B cell (primary cell): Measurements from ENCODE around the gene ADAP1. TPM values are rescaled to one million over a fixed set of nuclear protein-coding genes. Genes with fewer than 3 reads are reported as not detected.

Experiments used
- ATAC-seq: fragments of 200-7000 bp; cut with Tn5 transposase; one replicate; pipeline ENCODE4 v1.10.0; 2021; ENCODE audit warnings: low read depth, mild to moderate bottlenecking, moderate number of reproducible peaks, moderate library complexity
- CTCF ChIA-PET: fragments of 350-600 bp; sonication (Branson Sonifier 250); formaldehyde crosslinking; loops from one replicate; lab custom pipeline; 2021; ENCODE audit warnings: antibody characterized with exemption, inconsistent platforms; lab: Charles Lee
- POLR2A ChIA-PET: fragments of 350-600 bp; sonication (Branson Sonifier 250); formaldehyde crosslinking; loops from one replicate; lab custom pipeline; 2021; ENCODE audit warnings: antibody characterized with exemption; lab: Charles Lee
- DNase-seq: peaks from one replicate; pipeline ENCODE4 v3.0.0; 2013
- H2AFZ ChIP-seq: 2 replicates; pipeline ENCODE4 v1.6.1; 2012; ENCODE audit warnings: mild to moderate bottlenecking, low read depth, low read length; ENCODE audit not compliant: insufficient read depth, poor library complexity, severe bottlenecking
- H3K27ac ChIP-seq, 2 donors: 1 replicate in 1 of 2; 2 replicates in 1 of 2; pipeline ENCODE4 v1.5.1; 2012 to 2013; ENCODE audit warnings: low read length in 2 of 2, mild to moderate bottlenecking in 2 of 2, moderate library complexity in 1 of 2
- H3K27me3 ChIP-seq, 4 experiments: fragments of 200-600 bp in 1 of 4; sonication (generic) in 1 of 4; replicated peaks in 1 of 4; 1 replicate in 2 of 4; 2 replicates in 2 of 4; pipeline versions ENCODE4 v1.6.1 to v1.7.0; 2013 to 2016; ENCODE audit warnings: low read length in 3 of 4, mild to moderate bottlenecking in 2 of 4, mixed read lengths in 1 of 4, moderate library complexity in 1 of 4; ENCODE audit not compliant: insufficient read depth in 4 of 4, control insufficient read depth in 3 of 4; ENCODE audit errors: control extremely low read depth in 1 of 4
- H3K36me3 ChIP-seq, 2 experiments: replicated peaks in 1 of 2; 1 replicate in 1 of 2; 2 replicates in 1 of 2; pipeline versions ENCODE4 v1.6.1 to v1.7.1; 2013; ENCODE audit warnings: low read length in 1 of 2; ENCODE audit not compliant: insufficient read depth in 2 of 2, control insufficient read depth in 1 of 2; ENCODE audit errors: control extremely low read depth in 1 of 2, extremely low read depth in 1 of 2
- H3K4me1 ChIP-seq, 2 donors: fragments of 200-600 bp in 1 of 2; sonication (generic) in 1 of 2; 1 replicate in 1 of 2; 2 replicates in 1 of 2; pipeline versions ENCODE4 v1.5.1 to v1.6.1; 2013 to 2017; ENCODE audit warnings: low read length in 2 of 2; ENCODE audit not compliant: control insufficient read depth in 2 of 2, insufficient read depth in 2 of 2
- H3K4me2 ChIP-seq: replicated peaks from 2 replicates; pipeline ENCODE3; 2012; ENCODE audit warnings: mild to moderate bottlenecking, low read depth, low read length; ENCODE audit not compliant: poor library complexity, severe bottlenecking
- H3K4me3 ChIP-seq, 5 experiments: fragments of 200-600 bp in 1 of 5; sonication (generic) in 1 of 5; 1 replicate in 3 of 5; 2 replicates in 2 of 5; pipeline versions ENCODE4 v1.5.1 to v1.7.0; 2011 to 2016; ENCODE audit warnings: low read length in 4 of 5, mild to moderate bottlenecking in 4 of 5, low read depth in 2 of 5, control low read depth in 1 of 5, moderate library complexity in 1 of 5; ENCODE audit not compliant: insufficient read depth in 1 of 5; ENCODE audit errors: control extremely low read depth in 1 of 5, extremely low read depth in 1 of 5
- H3K79me2 ChIP-seq: fragments of 200-600 bp; sonication (generic); one replicate; pipeline ENCODE4 v1.6.0; 2016; ENCODE audit warnings: low read length; ENCODE audit not compliant: control insufficient read depth, insufficient read depth
- H3K9ac ChIP-seq: fragments of 200-600 bp; sonication (generic); 2 replicates; pipeline ENCODE4 v1.6.1; 2017; ENCODE audit warnings: mild to moderate bottlenecking, low read length, moderate library complexity
- H3K9me3 ChIP-seq, 3 donors: one replicate each; pipeline versions ENCODE4 v1.6.1 to v1.7.1; 2013; ENCODE audit warnings: low read length in 2 of 3; ENCODE audit not compliant: control insufficient read depth in 2 of 3, insufficient read depth in 1 of 3; ENCODE audit errors: control extremely low read depth in 1 of 3
- H4K20me1 ChIP-seq: 2 replicates; pipeline ENCODE4 v1.6.0; 2012; ENCODE audit warnings: mild to moderate bottlenecking, low read length; ENCODE audit not compliant: insufficient read depth, control insufficient read depth, poor library complexity, severe bottlenecking
- H3K27ac Mint-ChIP-seq: one replicate; pipeline ENCODE4 v1.8.0; 2021; ENCODE audit warnings: mixed read lengths
- H3K27me3 Mint-ChIP-seq: one replicate; pipeline ENCODE4 v1.8.0; 2021; ENCODE audit warnings: mixed read lengths
- H3K4me1 Mint-ChIP-seq: one replicate; pipeline ENCODE4 v1.8.0; 2021; ENCODE audit warnings: mixed read lengths
- H3K4me3 Mint-ChIP-seq: one replicate; pipeline ENCODE4 v1.8.0; 2021; ENCODE audit warnings: mixed read lengths
- H3K9me3 Mint-ChIP-seq: one replicate; pipeline ENCODE4 v1.8.0; 2022; ENCODE audit warnings: mixed read lengths; ENCODE audit not compliant: insufficient read depth
- CTCF ChIP-seq: fragments of 200-600 bp; IDR thresholded peaks from one replicate; pipeline ENCODE4 v1.8.0; 2022; ENCODE audit warnings: antibody characterized with exemption, mild to moderate bottlenecking
- EZH2 ChIP-seq: IDR thresholded peaks from 2 replicates; pipeline ENCODE4 v1.6.1; 2012; ENCODE audit warnings: borderline replicate concordance, low read depth, mild to moderate bottlenecking, moderate library complexity, low read length; ENCODE audit not compliant: insufficient read depth, poor library complexity, severe bottlenecking
- WGBS: methylation state at CpG from one replicate; pipeline ENCODE4 v1.1.5; 2013; ENCODE audit warnings: missing lambda C conversion rate; ENCODE audit not compliant: insufficient coverage; 5-methylcytosine and 5-hydroxymethylcytosine counted together
- intact Hi-C: fragments of 100-400 bp; cut with micrococcal nuclease; formaldehyde crosslinking; loops from one replicate; pipeline ENCODE4 v1.10.0; 2022
- polyA plus RNA-seq: library from polyadenylated mRNA; depleted of rRNA; stranded (reverse); fragments of >200 nt; gene quantifications from 2 replicates; pipeline ENCODE4 v1.2.3, GENCODE V29; 2012
- total RNA-seq, 2 donors: library from RNA; stranded (reverse); fragments of 120-200 nt in 1 of 2; gene quantifications; 1 replicate in 1 of 2; 2 replicates in 1 of 2; pipeline versions ENCODE4 v1.2.3 to v1.2.4, GENCODE V29; 2013 to 2022

ADAP1 gene
- total and polyA plus RNA-seq, 2 donors (not counting 1 experiment from before 2014, with no cell fraction given) = 10.8 to 12.9 TPM

GRCh38 chr7:897086-897485 lies 57.4 kb downstream of the ADAP1 start:
- intact Hi-C loops = no loop called here
- Histone ChIP-seq H3K27me3 (no peaks in the 10 kb centered on the region), H3K27ac (no peak overlapping the region), H4K20me1 (peaks cover 19% of the 10 kb centered on the region), H3K9ac (no peak overlapping the region), H3K4me1 (peaks cover 0 to 5% of the 10 kb centered on the region in 2 donors), H3K9me3 (no peaks in the 10 kb centered on the region), H2AFZ (no peak overlapping the region), H3K4me3 (no peak overlapping the region), H3K36me3 (peaks cover 0 to 44% of the 10 kb centered on the region in 2 experiments), H3K79me2 (no peaks in the 10 kb centered on the region), H3K4me2 (no peak overlapping the region)
- H3K9me3 Mint-ChIP-seq = no peaks in the 10 kb centered on the region
- ChIA-PET CTCF (no interaction called here), POLR2A (no interaction called here)
- H3K4me3 Mint-ChIP-seq = no peak overlapping the region
- no peak overlapping the region for H3K27ac Mint-ChIP-seq
- DNase-seq (no peak), ATAC-seq (no peak)
- no peak for TF ChIP-seq CTCF
- no peak for TF ChIP-seq EZH2
- no peaks in the 10 kb centered on the region for H3K27me3 Mint-ChIP-seq
- WGBS = 86% methylated on average over 14 of the region's 14 CpGs
- no peaks in the 10 kb centered on the region for H3K4me1 Mint-ChIP-seq

DNA sequence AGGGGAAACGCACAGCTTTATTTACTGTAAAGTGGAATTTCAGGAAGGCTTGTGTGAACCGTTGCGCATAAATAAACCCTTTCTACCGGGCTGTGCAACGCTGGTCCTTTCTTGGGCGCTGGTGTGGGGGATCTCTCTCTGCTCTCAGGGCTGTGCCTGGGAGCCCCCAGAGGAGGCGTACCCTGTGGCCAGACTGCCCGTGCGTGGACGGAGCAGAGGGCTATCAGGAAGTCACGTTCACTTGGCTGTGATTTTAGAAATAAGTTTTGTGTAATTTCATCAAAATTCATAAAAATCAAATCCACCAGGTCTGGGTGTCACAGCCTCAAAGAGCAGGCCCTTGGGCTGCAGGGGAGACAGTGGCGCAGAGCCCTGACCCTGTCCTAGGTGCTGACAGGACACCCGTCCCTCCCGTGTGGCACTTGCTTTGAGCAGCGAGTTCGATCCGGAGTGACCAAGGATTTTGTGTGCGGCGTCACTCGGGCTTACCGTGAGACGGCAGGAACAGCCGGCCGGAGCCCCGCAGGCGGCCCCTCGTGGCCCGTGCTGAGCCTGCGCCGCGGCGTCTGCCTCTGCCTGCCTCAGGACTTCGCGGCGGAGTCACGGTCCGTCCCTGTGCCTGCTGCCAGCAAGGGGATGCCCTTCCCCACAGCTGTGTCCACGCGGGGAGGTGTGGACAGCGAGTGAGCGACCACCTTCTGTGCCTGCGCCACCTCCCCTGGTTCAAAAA lies 58.0 kb downstream of the ADAP1 start:
- 98% methylated on average over 30 of the region's 42 CpGs for WGBS
- H3K27me3 ChIP-seq = no peaks in the 10 kb centered on the region
- H3K4me3 Mint-ChIP-seq = no peak overlapping the region
- no peaks in the 10 kb centered on the region for H3K9me3 ChIP-seq
- peaks cover 0 to 50% of the 10 kb centered on the region in 2 experiments for H3K36me3 ChIP-seq
- H3K4me3 ChIP-seq = no peak overlapping the region
- H3K4me1 ChIP-seq = peaks cover 0 to 5% of the 10 kb centered on the region in 2 donors
- H2AFZ ChIP-seq = no peak overlapping the region
- ChIA-PET POLR2A (no interaction called here), CTCF (no interaction called here)
- ATAC-seq (no peak), DNase-seq (no peak)
- no peaks in the 10 kb centered on the region for H3K4me1 Mint-ChIP-seq
- intact Hi-C loops = no loop called here
- no peak overlapping the region for H3K27ac ChIP-seq
- H3K79me2 ChIP-seq = no peaks in the 10 kb centered on the region
- H4K20me1 ChIP-seq = peaks cover 25% of the 10 kb centered on the region
- no peaks in the 10 kb centered on the region for H3K9me3 Mint-ChIP-seq
- no peak overlapping the region for H3K27ac Mint-ChIP-seq
- no peak overlapping the region for H3K4me2 ChIP-seq
- TF ChIP-seq EZH2 (no peak), CTCF (no peak)
- no peaks in the 10 kb centered on the region for H3K27me3 Mint-ChIP-seq
- no peak overlapping the region for H3K9ac ChIP-seq
